Left ventricle myocardium superior (tissue), 1 donor: ENCODE results near the gene LY6G6C. TPM values are rescaled to one million over a fixed set of nuclear protein-coding genes. Genes with fewer than 3 reads are reported as not detected.
A peak's percentile ranks its signal among the peaks of the same experiment; 100 is the strongest.

Experiments
- ATAC-seq: fragments of 200-7000 bp; cut with Tn5 transposase; one replicate; pipeline ENCODE4 v1.9.1; 2020; ENCODE audit warnings: mild to moderate bottlenecking, moderate library complexity
- DNase-seq: peaks from one replicate; pipeline ENCODE4 v3.0.0-alpha.2; 2020
- intact Hi-C: fragments of 100-400 bp; cut with micrococcal nuclease; formaldehyde crosslinking; loops from one replicate; pipeline ENCODE4 v1.11.0; 2022
- microRNA-seq: library from miRNA; unstranded; fragments of <30 nt; microRNA quantifications from one replicate; pipeline ENCODE4 v1.2.0, GENCODE V29; 2020; ENCODE audit warnings: borderline number of aligned reads
- total RNA-seq: library from RNA; stranded (reverse); fragmentation: NEBNext Ultra II Directional; extraction: Animal tissue kit (Norgen Biotek cat#: 25700); gene quantifications from one replicate; pipeline ENCODE4 v1.2.1, GENCODE V29; 2021
- donor health status: DM: no; HTN: yes; CAD: no; lungs with severe emphysema.

Gene LY6G6C
- total RNA-seq, 1 donor from 2014 or later = not detected

DNA sequence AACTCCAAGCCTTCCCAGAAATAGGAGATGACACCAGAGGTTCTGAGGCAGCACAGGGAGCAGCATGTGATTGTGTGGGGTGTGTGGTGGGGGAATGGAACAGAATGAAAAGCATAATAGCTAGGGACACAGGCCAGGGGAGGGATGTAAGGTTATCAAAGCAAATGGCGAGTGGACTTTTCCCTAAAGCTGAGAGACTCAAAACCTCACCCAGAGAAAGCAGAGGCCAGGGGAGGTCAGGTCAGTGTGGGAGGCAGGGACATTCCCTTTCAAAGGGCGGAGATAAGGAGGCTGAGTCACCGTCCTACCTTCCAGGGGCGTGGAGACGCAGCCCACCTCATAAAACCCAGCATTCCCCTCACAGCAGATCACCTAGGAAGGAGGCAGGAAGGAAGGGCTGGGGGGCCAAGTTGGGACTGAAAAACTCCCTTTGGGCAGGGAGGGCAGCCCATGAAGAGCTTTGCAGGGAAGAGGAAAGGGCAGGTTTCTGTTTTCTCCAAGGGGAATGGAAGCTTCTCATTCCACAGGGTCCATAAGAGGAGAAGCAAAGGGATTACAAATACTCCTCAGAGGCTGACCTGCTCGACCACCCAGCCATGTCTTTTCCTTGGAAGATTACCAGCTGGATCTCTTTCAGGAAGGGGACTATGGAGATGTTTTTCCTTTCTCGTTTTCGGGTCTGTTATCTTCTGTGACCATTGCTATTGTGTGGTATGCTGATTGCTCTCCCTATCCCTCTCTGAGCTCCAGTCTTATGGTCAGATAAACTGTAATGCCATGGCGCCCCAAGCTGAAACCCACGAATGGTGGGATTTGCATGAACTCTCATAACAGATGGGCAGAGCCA lies 31.1 kb downstream of the LY6G6C start:
- DNase-seq (peak; percentile 6), ATAC-seq (no peak)
- intact Hi-C loops = no loop called here

DNA sequence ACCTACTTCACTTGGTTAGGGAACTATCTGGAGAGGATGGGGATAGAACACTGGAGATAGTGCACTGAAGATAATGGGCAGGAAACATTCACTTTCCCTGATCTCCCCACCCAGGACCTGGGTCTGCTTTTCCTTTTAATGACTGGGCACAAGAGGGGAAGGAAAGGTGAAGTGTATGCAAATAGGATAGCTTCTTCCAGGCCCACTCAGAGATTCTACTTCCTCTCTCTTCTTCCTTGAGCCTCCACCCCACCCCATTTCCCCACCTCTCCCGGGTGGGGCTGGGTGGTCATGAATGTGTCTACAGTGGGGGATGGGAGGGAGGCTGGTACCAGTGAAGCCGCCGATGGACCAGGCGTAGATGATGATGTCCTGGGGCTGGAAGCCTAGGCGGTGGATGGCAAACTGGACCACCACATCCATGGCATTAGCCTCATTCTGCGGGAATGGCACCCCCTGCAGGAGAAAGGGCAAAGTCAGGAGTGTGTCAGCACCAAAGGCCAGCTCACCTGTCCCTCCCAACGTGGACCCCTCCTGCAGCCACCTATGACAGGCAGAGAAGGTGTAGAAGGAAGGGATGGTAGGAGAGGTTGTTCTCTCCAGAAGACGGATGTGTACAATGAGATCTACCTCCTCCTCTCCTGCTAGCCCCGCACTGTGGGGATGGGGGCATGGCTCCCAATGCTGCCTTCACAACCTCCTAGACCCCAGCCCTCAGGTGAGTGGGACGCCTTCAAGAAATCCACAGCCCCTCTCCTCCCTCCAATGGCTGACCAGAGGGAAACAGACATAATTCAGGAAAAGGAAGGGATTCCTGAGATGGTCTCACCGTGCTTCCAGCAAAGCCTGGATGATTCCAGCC lies 32.1 kb downstream of the LY6G6C start:
- ATAC-seq = no peak
- intact Hi-C loops = no loop called here
- DNase-seq = peak; percentile 19

DNA sequence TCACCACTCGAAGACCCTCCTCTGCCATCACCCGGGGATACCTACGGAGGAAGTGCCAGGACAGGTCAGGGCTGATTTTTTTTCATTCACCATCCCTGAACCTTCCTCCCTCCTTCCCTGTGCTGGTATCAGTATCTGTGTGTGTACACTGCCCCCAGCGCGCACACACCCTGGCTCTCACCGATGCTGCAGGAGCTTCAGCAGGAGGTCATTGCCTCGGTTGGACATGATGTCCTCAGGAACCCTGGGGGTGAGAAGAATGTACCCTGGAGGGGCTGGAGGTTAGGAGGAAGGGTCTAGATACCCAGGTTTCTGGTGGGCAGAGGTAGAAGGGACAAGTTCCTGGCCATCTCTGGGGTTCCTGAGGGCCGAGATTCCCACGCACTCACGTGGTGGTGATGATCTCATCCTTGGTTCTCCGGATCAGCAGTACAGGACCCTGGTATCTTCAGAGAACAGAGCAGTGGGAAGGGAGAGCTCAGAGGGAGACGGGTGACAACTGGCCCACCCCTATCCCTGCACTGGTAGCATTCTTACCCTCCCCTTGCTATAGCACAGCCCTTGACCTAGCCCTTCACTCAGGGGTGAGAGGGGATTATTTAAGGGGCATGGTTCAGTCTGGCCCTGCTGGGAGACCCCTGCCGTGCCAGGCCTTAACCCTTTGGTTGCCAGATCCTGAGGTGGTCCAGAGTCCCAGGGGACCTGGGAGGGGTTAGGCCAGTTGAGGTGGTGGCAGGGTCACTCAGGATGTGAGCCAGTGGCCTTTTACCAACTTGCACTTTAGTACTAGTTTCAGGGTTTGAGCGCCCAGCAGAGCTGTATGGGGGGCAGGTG lies 33.5 kb downstream of the LY6G6C start:
- ATAC-seq (no peak), DNase-seq (peak; percentile 23)
- intact Hi-C loops = no loop called here

DNA sequence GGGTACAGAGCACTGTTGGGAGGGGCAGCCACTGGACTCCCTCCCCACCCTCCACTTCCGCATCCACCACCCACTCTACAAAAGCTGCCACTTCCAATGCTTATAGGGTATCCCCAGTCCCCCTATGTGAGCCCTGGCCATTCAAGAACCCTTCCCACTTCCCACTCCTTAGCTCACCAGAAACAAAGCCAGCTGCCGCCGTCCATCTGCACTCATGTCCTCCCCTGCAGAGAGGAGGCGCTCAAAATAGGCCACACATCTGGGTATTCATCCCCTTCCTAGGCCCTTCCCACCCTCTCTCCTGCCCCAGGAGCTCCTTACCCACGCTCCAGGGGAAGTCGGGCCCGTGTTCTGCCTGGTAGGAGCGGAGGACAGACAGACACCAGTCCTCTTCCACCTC lies 34.2 kb downstream of the LY6G6C start:
- DNase-seq = no peak
- intact Hi-C loops = no loop called here
- ATAC-seq = no peak

DNA sequence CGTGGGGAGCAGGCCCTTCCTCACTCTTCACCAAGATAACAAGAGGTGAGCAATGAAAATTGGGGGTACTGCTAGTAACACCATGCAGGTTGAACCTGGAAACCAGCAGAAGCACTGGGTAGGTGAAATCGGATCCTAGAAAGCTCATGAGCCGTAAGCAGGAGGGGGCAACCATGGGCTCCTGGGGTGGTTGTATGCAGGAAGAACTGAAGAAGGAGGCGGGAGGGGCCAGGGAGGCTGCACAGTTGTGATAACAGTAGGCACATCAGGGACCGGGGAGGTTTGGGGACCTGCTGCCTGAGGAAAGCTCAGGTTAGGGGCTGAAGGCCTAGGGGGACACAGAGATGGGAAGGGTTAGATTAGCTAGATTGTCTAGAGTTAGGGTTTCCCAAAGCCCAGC lies 35.1 kb downstream of the LY6G6C start:
- ATAC-seq (no peak), DNase-seq (peak; percentile 18)
- intact Hi-C loops = no loop called here

DNA sequence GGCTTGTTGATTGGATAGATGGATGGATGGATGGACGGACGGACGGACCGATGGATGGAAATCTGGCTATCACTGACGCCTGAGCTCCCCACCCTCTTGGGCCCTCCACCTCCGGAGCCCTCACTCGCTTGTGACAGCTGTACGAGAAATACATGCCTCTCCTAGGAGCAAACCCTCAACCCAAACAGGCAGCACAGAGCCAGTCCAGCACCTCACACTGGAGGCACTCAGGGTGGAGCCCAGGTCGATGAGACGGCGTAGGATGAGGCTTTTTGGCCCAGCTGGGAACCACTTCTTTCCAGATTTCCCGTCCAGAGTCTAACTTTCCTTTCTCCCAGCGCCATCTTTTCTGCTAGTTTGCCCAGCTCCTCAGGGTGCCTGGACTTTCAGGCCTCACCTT lies 38.0 kb downstream of the LY6G6C start:
- DNase-seq = no peak
- ATAC-seq = no peak
- intact Hi-C loops = no loop called here

DNA sequence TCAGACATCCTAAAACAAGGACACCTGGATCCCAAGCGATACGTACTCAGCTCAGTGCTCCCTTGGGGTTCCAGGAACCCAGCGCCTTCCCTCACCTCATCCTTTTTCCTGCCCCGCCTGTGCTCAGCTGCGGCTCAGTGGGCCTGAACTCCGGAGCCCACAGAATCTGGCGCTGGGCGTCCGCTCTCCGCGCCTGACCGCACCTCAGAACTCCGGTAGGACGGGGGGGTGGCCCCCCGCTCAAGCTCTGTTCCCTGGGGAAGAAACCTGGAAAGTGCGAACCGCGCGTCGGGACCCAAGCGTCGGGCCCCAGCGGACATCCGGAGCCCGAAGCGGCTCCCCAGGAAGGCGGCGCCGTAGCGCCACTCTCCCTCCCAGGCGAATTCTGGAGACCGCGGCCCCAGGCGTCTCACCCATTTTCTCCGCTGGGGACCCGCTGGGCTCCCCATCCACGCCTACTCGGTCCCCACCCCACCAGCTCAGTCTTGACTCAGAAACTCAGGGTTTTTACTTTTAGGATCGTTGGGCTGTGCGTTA lies 40.3 kb downstream of the LY6G6C start:
- peak; percentile 77 for ATAC-seq
- intact Hi-C loops = no loop called here
- DNase-seq = peak; percentile 67

DNA sequence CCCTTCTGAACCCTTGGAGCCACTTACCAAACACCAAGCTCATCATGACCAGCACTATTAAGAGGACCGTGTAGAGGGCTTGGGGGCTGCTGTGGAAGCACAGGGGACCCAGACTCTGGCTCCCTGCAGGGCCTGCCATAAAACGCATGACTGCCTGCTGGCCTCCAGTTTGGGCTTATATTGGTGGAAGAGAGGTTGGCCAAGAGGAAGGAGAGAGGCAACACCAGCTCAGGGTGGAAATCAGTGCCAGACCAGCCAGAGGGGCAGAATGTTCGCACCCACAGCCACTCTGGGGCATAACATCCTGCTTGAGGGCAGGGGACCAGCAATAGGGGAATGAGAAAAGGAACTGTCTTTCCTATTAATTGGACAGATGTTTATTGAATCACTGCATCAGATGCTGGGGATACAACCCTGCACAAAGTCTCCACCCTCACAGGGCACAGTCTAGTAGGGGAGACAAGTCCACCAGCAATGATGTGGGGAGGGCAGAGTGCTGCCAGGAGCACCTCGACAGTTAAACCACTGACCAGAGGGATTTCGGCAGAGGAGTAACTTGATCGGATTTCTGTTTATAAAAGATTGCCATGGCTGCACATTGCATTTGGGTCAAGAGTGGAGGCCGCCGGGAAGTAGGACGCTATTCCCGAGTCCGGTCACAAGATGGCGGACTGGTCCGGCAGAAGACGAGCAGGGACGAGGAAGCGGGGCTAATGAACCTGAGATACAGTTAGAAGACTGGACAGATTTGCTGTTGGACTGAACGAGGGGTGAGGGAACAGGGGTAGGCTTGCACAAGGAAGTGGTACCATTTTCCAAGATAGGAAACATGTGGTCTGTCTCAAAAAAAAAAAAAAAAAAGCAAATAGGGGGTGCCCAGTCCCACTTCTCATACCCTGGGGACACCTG lies 41.1 kb downstream of the LY6G6C start, which contains the start of gene LY6G5C:
Gene LY6G5C, minus strand, starts transcription at position 842 of the 909 bp plus-strand sequence. Its CDS starts 694 bp downstream, at position 148.
- DNase-seq (peak; percentile 84), ATAC-seq (peak; percentile 93)
- intact Hi-C loops = no loop called here

DNA sequence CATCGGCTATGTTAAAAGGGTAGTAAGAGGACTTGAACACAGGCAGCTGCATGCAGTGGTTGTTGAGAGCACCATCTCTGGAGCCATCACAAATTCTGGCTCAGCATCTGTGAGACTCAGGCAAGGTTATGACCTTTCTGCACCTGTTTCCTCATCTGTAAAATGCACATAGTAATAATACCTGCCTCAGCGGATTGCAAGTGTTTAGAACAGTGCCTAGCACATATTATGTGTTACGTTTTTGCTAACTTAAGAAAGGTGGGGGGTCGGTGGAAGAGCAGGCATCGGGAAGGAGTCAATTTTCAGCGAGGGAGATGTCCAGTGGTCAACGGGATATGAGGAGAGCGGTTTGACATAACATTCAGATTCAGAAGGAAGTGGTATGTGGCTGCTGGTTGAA lies 43.6 kb downstream of the LY6G6C start:
- DNase-seq = no peak
- no peak for ATAC-seq
- intact Hi-C loops = no loop called here

DNA sequence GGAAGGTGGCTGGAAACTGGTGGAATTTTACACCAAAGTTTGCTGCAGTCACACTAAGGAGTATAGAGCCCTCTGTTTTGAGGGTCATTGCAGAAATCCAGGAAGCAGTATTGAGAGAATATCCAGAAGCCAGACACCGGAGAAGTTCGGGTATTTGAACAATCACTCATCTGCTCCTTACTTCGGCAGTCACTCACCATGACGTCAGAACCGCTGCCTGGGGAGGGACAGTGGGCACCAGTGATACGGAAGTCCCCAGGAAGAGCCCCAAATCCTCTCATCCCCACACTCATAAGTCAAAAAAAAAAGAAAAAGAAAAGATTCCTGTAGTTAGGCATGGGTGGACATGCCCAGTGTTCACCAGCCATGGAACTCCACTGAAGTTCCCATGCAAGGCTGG lies 44.6 kb downstream of the LY6G6C start:
- DNase-seq (no peak), ATAC-seq (no peak)
- intact Hi-C loops = no loop called here

DNA sequence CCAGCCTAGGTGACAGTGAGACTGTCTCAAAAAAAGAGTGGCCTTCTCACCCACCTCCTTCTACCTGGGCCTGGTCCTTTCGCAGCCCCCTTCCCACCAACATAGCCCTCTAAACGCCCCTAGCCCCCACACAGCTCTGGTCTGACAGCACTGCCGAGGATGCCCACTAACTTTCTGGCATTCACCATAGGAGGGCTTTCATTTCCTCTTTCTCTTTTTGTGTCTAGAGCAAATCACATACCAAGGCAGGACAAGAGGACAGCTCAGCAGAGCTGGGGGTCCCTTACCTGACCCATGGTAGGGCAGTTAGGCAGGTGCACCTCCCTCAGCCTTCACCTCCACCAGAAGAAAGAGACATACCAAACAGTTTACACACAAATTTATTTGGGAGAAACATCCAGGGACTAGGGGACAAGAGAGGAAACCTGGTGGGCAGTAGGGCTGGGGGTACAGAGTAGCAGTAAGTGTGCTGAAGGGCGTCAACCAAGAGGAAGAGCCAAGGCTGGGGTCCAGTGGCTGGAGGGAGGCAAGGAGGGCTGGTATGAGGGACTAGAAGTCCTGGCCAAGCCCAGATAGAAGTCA lies 45.1 kb downstream of the LY6G6C start:
- intact Hi-C loops = no loop called here
- DNase-seq = no peak
- no peak for ATAC-seq

DNA sequence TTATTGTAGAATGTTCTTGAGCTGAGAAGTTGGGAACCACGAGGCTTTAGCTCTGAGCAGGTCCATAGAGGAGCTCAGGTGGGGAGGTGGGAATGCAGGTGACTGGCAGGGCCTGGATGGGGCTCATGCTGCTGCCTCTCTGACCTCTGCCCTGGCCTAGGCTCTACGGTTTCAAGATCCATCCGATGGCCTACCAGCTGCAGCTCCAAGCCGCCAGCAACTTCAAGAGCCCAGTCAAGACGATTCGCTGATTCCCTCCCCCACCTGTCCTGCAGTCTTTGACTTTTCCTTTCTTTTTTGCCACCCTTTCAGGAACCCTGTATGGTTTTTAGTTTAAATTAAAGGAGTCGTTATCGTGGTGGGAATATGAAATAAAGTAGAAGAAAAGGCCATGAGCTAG lies 51.9 kb downstream of the LY6G6C start, which contains the start of gene LY6G5B:
Gene LY6G5B, plus strand, starts transcription at position 301 of the 400 bp plus-strand sequence. CDS start 975 bp downstream, outside the sequence.
- intact Hi-C loops = no loop called here
- no peak for ATAC-seq
- DNase-seq = no peak

Small RNAs within 50 kb of the gene (microRNA-seq; reads per million reads assigned to microRNA genes)
- gene MIR4646 = not detected

Other genes starting within 250 kb of the LY6G6C start
- 1.7 TPM for gene MICB, start 223.6 kb downstream of the LY6G6C start, total RNA-seq
- gene MCCD1, start 192.8 kb downstream of the LY6G6C start, total RNA-seq = not detected
- gene DDX39B, start 179.7 kb downstream of the LY6G6C start, total RNA-seq = 176 TPM
- gene ATP6V1G2, start 175.1 kb downstream of the LY6G6C start, total RNA-seq = 2.1 TPM
- 12.7 TPM for gene NFKBIL1, start 174.1 kb downstream of the LY6G6C start, total RNA-seq
- gene LTA, start 149.5 kb downstream of the LY6G6C start, total RNA-seq = not detected
- 0.35 TPM for gene TNF, start 146.2 kb downstream of the LY6G6C start, total RNA-seq
- 0.40 TPM for gene LTB, start 139.3 kb downstream of the LY6G6C start, total RNA-seq
- 6.9 TPM for gene LST1, start 135.5 kb downstream of the LY6G6C start, total RNA-seq
- gene NCR3, start 128.7 kb downstream of the LY6G6C start, total RNA-seq = not detected
- 15.5 TPM for gene AIF1, start 106.5 kb downstream of the LY6G6C start, total RNA-seq
- 76.9 TPM for gene PRRC2A, start 101.0 kb downstream of the LY6G6C start, total RNA-seq
- gene BAG6, start 69.1 kb downstream of the LY6G6C start, total RNA-seq = 283 TPM
- gene APOM, start 65.9 kb downstream of the LY6G6C start, total RNA-seq = 2.4 TPM
- gene C6orf47, start 61.0 kb downstream of the LY6G6C start, total RNA-seq = 18.6 TPM
- 19.2 TPM for gene GPANK1, start 56.7 kb downstream of the LY6G6C start, total RNA-seq
- gene CSNK2B, start 55.7 kb downstream of the LY6G6C start, total RNA-seq = 111 TPM
- 3.9 TPM for gene LY6G5B, start 51.8 kb downstream of the LY6G6C start, total RNA-seq
- 1.8 TPM for gene LY6G5C, start 40.7 kb downstream of the LY6G6C start, total RNA-seq
- gene ABHD16A, start 18.4 kb downstream of the LY6G6C start, total RNA-seq = 29.0 TPM
- gene LY6G6F, start 14.9 kb downstream of the LY6G6C start, total RNA-seq = not detected
- not detected for gene LY6G6D, start 6.4 kb downstream of the LY6G6C start, total RNA-seq
- 0.52 TPM for gene MPIG6B, start 1.6 kb upstream of the LY6G6C start, total RNA-seq
- 27.6 TPM for gene DDAH2, start 7.6 kb upstream of the LY6G6C start, total RNA-seq
- gene CLIC1, start 14.8 kb upstream of the LY6G6C start, total RNA-seq = 77.4 TPM
- gene MSH5, start 18.3 kb upstream of the LY6G6C start, total RNA-seq = 1.3 TPM
- gene SAPCD1, start 40.9 kb upstream of the LY6G6C start, total RNA-seq = 0.47 TPM
- 12.8 TPM for gene VWA7, start 55.6 kb upstream of the LY6G6C start, total RNA-seq
- gene VARS1, start 74.0 kb upstream of the LY6G6C start, total RNA-seq = 22.5 TPM
- gene LSM2, start 85.2 kb upstream of the LY6G6C start, total RNA-seq = 20.1 TPM
- gene HSPA1L, start 93.5 kb upstream of the LY6G6C start, total RNA-seq = 2.0 TPM
- gene HSPA1A, start 93.8 kb upstream of the LY6G6C start, total RNA-seq = 341 TPM
- 233 TPM for gene HSPA1B, start 106.0 kb upstream of the LY6G6C start, total RNA-seq
- gene NEU1, start 141.1 kb upstream of the LY6G6C start, total RNA-seq = 24.9 TPM
- not detected for gene SLC44A4, start 157.3 kb upstream of the LY6G6C start, total RNA-seq
- 17.1 TPM for gene EHMT2, start 176.0 kb upstream of the LY6G6C start, total RNA-seq
- 3.3 TPM for gene ZBTB12, start 180.3 kb upstream of the LY6G6C start, total RNA-seq
- 5.8 TPM for gene C2, start 206.0 kb upstream of the LY6G6C start, total RNA-seq
- gene CFB, start 224.3 kb upstream of the LY6G6C start, total RNA-seq = 39.6 TPM
- gene NELFE, start 237.2 kb upstream of the LY6G6C start, total RNA-seq = 42.0 TPM
- 31.5 TPM for gene SKIC2, start 237.4 kb upstream of the LY6G6C start, total RNA-seq